SK-N-MC (cell line): ENCODE results near the gene MKX.

Experiments used
- EZH2 ChIP-seq: fragments of 200-600 bp; sonication (generic); IDR thresholded peaks from one replicate; pipeline ENCODE4 v1.6.1; 2017; ENCODE audit warnings: antibody characterized with exemption
- FOXP2 ChIP-seq: optimal IDR thresholded peaks from 2 replicates; pipeline ENCODE3; 2011; ENCODE audit warnings: mild to moderate bottlenecking, moderate library complexity; ENCODE audit not compliant: insufficient read depth; ENCODE audit errors: extremely low read length, control extremely low read depth
- POLR2AphosphoS5 ChIP-seq: IDR thresholded peaks from 2 replicates; pipeline ENCODE4 v1.6.1; 2012; ENCODE audit warnings: mild to moderate bottlenecking, low read depth, low read length, borderline replicate concordance

DNA sequence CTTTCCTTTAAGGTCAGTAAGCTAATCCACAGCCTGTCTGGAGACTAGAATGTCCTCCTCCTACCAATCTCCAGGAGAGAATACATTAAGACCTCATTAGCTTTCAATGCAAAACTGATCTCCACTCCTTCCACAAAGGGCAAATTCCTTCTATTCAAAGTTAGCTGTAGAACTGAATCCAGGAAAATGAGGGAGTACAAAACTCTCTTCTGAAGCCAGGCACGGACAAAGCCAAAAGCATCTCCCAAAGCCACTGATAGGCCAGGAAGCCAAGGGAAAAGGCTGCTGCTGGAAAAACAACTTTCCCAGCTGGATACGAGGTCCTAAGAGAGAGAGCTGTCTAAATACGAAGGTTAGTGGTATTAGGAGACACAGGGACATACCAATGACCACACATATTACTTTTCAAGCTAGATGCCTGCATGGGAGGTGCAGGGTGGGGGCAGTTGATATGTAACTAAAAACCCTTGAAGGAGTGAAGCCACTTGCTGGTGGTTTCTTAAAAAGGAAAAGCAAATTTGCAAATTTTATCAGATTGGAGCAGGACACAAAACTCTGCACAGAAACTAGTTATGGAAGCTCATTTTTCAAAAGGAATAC, 43.6 kb downstream of the MKX start:
- no peak for TF ChIP-seq EZH2
- no peak for TF ChIP-seq POLR2AphosphoS5
- TF ChIP-seq FOXP2 = no peak
